GM15510 (cell line): ENCODE measurements around the gene PELI3.

Source experiments
- POLR2A ChIP-seq: IDR thresholded peaks from 3 replicates; pipeline ENCODE4 v1.6.1; 2011; ENCODE audit warnings: borderline replicate concordance; ENCODE audit not compliant: insufficient read length; ENCODE audit errors: extremely low read depth

Gene PELI3

GRCh38 chr11:66480117-66480938, 13.6 kb downstream of the PELI3 start, which contains the start of gene DPP3:
Gene DPP3, plus strand, starts transcription at chr11:66480434. Its CDS starts 1,767 bp downstream, at chr11:66482201.
- TF ChIP-seq POLR2A, result peak; percentile 91

GRCh38 chr11:66484806-66485380, 18.2 kb downstream of the PELI3 start:
- no peak for TF ChIP-seq POLR2A

- TF ChIP-seq POLR2A, result no peak
Observed at GRCh38 chr11:66488957-66489356, 22.3 kb downstream of the PELI3 start.

GRCh38 chr11:66489636-66490035, 22.9 kb downstream of the PELI3 start:
- TF ChIP-seq POLR2A, result no peak

- no peak for TF ChIP-seq POLR2A
Observed at GRCh38 chr11:66491315-66491935, 24.7 kb downstream of the PELI3 start.

- no peak for TF ChIP-seq POLR2A
Observed at GRCh38 chr11:66492161-66492865, 25.6 kb downstream of the PELI3 start.

- TF ChIP-seq POLR2A, result no peak
Observed at GRCh38 chr11:66493130-66493529, 26.4 kb downstream of the PELI3 start.

GRCh38 chr11:66494458-66494857, 27.8 kb downstream of the PELI3 start:
- no peak for TF ChIP-seq POLR2A

- TF ChIP-seq POLR2A, result no peak
Observed at GRCh38 chr11:66494935-66495334, 28.2 kb downstream of the PELI3 start.

GRCh38 chr11:66495401-66495854, 28.7 kb downstream of the PELI3 start:
- TF ChIP-seq POLR2A, result no peak

- TF ChIP-seq POLR2A, result no peak
Observed at GRCh38 chr11:66497206-66497605, 30.5 kb downstream of the PELI3 start.

- TF ChIP-seq POLR2A, result no peak
Observed at GRCh38 chr11:66498506-66498905, 31.8 kb downstream of the PELI3 start.

- no peak for TF ChIP-seq POLR2A
Observed at GRCh38 chr11:66505276-66505816, 38.6 kb downstream of the PELI3 start.

- TF ChIP-seq POLR2A, result no peak
Observed at GRCh38 chr11:66509131-66509561, 42.4 kb downstream of the PELI3 start.
